ENCODE results near the gene RYR2.
"Not testable (repeated sequence)": the region's sequence is repeated elsewhere in the genome, so short reads cannot be mapped to it uniquely, and the experiment has no call there.

RYR2 gene

DNA sequence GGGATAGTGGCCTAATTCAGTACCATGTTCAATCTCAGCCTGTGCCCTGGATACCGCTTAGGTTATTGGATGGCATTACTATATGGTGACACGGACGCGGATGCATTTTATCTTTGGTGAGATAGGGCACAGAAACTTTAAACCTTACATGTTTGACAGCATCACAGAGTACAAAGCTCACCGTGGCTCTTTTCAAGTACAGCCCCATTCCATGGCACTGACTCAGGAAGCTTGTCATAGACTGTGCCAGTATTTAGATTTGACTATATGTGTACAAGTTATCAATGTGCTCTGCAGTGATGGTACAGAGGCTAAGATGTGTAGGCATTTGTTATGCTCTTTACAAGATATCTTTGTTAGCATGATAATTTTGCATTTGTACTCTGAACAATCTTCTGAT lies 169.0 kb downstream of the RYR2 start:
- no peak for DNase-seq

- no peak for DNase-seq
These were observed 169.6 kb downstream of the RYR2 start for GRCh38 chr1:237211540-237211939.

DNA sequence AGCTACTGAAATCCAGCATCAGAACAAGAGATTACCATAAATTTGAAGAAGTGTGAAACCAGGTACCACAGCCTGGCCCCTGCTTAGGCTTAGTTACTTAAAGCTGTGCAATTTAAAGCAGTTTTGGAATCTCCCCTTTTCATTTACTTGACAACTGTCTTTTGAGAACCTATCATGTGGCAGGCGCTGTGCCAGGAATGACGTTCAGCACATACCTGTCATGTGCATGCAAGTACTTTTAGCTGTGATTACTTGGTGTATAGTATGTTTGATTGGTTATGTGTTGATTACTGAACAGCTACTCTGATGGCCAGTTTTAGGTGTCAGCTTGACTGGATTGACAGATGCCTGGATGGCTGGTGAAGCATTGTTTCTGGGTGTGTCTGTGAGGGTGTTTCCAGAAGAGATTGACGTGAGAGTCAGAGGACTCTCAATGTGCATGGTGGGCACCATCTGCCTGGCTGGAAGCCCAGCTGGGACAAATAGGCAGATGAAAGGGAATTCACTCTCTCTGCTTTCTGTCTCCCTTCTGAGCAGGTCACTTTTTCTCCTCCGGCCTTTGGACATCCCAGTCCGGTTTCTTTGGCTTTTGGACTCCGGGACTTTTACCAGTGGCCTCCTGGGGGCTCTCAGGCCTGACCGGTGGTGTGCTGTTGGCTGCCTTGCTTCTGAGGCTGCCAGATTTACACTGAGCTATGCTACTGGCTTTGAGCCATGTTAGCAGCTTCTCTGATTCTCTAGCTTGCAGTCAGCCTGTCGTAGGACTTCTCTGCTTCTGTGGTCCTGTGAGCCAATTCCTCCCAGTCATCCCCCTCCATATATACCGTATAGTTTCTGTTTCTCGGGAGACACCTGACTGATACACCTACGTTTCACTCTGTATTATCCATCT lies 178.0 kb downstream of the RYR2 start:
- no peak for DNase-seq

- no peak for DNase-seq
These were observed 181.4 kb downstream of the RYR2 start for GRCh38 chr1:237223419-237223818.

DNA sequence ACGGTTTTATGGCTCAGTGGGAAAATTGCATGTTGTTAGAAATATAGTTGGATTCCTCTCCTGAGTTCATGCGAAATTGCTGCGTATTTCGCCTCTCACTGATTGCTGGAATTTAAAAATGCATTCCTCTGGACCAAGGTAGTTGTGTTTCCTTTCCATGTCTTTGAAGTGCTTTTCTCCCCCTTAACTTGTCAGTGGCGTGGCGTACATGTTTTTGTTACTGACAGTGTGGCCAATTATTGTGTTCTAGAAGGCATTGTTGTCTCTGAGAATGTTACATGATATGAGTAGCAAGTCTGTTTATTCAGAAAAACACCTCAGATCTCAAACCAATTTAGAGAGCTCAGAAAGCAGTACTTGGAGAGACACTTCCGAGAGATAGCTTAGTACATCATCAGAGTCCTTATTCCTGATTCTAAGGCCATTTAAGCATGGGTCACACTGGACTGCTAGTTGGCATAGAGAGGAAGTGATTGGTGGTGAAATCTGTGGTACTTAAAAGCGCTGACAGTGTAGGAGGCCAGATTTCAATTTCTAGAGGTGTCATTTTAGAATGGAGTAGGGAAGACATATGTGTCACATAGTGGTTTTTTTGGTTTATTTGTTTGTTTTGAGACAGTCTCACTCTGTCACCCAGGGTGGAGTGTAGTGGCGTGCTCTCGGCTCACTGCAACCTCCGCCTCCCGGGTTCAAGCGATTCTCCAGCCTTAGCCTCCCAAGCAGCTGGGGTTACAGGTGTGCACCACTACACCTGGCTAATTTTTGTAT lies 184.4 kb downstream of the RYR2 start:
- DNase-seq: no peak

- DNase-seq: no peak
These were observed 185.5 kb downstream of the RYR2 start for GRCh38 chr1:237227476-237227875.

GRCh38 chr1:237228421-237228820 lies 186.4 kb downstream of the RYR2 start:
- no peak for DNase-seq

- DNase-seq: no peak
These were observed 187.3 kb downstream of the RYR2 start for GRCh38 chr1:237229333-237229732.

- no peak for DNase-seq
These were observed 190.5 kb downstream of the RYR2 start for GRCh38 chr1:237232501-237232900.

DNA sequence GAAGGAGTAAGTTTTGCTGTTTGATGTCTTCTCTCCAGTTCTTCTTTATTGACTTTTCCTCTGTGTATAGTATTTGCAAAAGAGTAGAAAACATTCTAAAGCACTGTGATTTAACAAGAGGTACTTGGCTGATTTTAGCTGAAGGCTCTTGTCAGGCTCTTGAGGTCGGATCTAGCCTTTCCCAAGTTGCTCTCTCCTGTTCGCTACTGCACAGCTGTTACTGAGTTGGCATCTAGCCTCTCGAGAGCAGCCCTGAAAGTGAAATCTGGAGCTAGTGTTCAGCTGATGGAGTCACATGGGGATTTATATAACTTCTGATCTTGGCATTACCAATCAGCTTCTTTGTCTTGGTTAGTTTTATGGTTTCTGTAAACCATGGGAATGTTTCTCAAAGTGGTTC lies 193.1 kb downstream of the RYR2 start:
- DNase-seq: no peak

GRCh38 chr1:237237721-237238120 lies 195.7 kb downstream of the RYR2 start:
- no peak for DNase-seq

- no peak for DNase-seq
These were observed 197.3 kb downstream of the RYR2 start for GRCh38 chr1:237239248-237239647.

DNA sequence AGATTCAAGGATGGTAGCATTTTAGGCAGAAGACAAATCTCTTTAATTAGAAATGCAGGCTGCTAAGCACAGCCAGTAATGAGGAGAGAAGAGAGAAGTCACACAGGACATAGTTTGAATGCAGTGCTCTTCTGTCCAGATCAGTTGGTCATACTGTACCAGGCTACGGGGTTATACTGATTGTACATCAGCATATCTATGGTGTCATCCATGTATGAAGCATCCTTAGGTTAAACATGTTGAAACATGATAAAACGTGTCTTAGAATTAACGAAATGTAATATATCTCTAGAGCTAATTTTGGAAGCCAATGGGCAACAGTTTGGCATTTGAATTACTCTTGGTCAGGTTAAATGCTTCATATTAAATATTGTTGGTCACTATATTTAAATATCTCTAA lies 199.1 kb downstream of the RYR2 start:
- DNase-seq: no peak

GRCh38 chr1:237244778-237245177 lies 202.8 kb downstream of the RYR2 start:
- no peak for DNase-seq

GRCh38 chr1:237247442-237247841 lies 205.5 kb downstream of the RYR2 start:
- no peak for DNase-seq

- DNase-seq: no peak
These were observed 207.1 kb downstream of the RYR2 start for GRCh38 chr1:237249120-237249519.

GRCh38 chr1:237250055-237250454 lies 208.1 kb downstream of the RYR2 start:
- no peak for DNase-seq

GRCh38 chr1:237255071-237255470 lies 213.1 kb downstream of the RYR2 start:
- DNase-seq: no peak

DNA sequence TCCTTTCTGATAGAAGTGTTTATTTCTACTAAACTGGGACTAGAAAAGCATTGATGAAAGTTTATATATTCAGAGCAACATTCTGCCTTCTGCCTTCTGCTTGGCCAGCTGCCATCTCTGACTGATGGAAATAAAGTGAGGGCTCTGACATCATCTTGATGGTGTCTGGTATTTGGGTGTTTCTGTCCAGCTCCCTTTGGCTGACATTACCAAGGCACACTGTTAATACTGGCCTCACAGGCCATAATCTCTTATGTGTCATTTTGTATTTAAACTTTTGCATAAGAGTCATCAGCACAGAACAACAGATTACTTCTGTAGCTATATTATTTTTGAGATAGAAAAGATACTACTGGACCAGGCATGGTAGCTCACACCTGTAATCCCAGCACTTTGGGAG lies 216.9 kb downstream of the RYR2 start:
- DNase-seq: no peak

DNA sequence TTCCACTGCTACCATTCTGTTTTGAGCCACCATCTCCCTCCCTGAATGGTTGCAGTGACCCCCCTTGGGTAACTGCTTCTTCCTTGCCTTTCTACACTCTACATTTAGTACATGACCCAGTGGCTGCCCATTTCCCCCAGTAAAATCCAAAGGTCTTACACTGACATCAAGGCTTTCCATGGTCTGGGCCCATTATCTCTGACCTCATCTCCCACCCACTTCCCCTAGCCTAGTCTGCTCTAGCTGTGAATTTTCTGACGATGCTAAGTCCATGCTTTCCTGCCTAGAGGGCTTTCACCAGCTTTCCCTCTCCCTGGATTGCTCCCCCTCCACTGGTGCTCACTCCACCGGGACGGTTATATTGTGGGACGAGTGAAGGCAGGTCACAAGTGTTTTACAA lies 219.2 kb downstream of the RYR2 start:
- no peak for DNase-seq

GRCh38 chr1:237267743-237268142 lies 225.8 kb downstream of the RYR2 start:
- DNase-seq: no peak

- no peak for DNase-seq
These were observed 228.0 kb downstream of the RYR2 start for GRCh38 chr1:237269938-237270337.

GRCh38 chr1:237270353-237270752 lies 228.4 kb downstream of the RYR2 start:
- DNase-seq: no peak

- DNase-seq: not testable (repeated sequence)
These were observed 236.0 kb downstream of the RYR2 start for GRCh38 chr1:237277994-237278393.

Measured in hematopoietic multipotent progenitor cell treated with erythropoietin and hydrocortisone succinate and interleukin-3 and kit ligand, for 8 days (in vitro differentiated cells).